ENCODE results near the gene A3GALT2.

Gene A3GALT2

GRCh38 chr1:33331444-33332356, 10.8 kb upstream of the A3GALT2 start:
- peak in 1 of 3 donors; percentile 12 for DNase-seq

- DNase-seq: peak in 1 of 3 donors; percentile 12
Observed at GRCh38 chr1:33330906-33331305, 10.0 kb upstream of the A3GALT2 start.

- DNase-seq: no peak
Observed at GRCh38 chr1:33330361-33330890, 9.5 kb upstream of the A3GALT2 start.

- DNase-seq: no peak
Observed at GRCh38 chr1:33329600-33330305, 8.9 kb upstream of the A3GALT2 start.

- no peak for DNase-seq
Observed at GRCh38 chr1:33328817-33329216, 7.9 kb upstream of the A3GALT2 start.

DNA sequence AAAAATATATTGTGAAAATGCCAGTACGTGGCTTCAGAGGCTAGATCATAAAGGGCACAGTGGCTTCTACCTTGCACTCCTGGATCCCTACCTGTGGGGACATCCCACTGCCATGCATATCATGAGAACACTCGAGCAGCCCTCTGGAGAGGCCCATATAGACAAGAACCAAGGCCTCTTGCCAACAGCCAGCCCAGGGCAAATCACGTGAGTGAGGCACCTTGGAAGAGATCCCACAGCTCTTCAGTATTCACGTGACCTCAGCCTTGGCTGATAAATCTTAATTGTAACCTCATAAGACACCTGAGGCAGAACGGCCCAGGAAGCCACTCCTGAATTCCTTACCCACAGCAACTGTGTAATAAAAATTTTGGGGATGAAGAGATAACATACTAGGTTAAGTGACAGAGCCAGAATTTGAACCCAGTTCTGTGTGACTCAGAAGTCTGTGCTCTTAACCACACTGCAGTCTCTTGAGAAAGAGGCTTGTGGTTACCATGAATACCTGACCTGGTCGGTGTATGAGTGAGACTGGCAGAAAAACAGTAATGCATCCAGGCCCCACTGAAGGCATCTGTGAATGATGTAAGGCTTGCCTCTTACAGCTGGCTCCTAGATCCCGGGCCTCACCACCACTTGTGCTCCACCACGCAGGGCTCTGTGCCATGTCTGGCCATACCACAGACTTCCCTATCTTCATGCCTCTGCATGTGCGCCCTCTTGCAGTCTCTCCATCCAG, 6.9 kb upstream of the A3GALT2 start:
- peak in 1 of 3 donors; percentile 27 for DNase-seq

GRCh38 chr1:33326785-33327184, 5.9 kb upstream of the A3GALT2 start:
- peak; percentile 50 to 55 (median 53) for DNase-seq

DNA sequence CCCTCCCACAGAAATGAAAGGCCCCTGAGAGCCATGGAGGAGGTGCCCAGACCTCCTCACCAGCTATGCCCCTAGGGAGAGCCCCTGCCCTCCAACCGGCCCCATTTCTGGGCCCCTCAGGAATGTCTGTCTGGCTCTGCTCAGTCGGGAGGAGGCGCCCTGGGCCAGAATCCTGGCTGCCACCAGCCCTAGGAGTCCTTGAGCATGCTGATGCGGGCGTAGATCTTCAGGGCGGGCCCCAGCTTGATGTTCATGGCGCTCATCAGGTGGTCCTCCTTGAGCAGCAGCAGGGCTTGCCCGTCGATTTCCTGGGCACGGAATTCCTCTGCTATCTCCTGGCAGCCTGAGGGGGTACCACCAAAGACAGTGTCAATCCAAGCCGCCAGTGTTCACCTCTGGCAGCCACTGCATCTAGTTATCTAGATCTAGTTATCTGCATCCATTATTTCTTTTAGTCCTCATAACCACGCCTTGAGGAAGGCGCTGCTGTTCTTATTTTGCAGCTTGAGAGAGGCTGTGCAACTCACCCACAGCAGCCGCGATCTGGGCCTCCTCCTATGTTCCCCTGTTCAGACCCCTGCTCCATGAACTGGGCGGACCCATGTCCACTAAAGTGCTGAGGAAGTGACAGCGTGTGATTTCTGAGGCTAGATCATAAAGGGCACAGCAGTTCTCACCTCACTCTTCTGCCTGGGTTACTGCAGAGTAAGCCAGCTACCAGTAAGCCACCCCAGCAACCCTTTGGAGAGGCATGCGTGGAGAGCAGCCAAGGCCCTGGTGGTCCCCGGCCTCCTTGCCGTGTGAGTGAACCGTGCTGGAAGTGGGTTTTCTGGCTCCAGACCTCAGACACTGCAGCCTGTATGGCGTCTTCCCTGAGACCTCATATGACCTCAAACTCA, 4.0 kb upstream of the A3GALT2 start:
- DNase-seq: no peak

- no peak for DNase-seq
Observed at GRCh38 chr1:33323663-33324477, 3.0 kb upstream of the A3GALT2 start.

GRCh38 chr1:33322870-33323585, 2.1 kb upstream of the A3GALT2 start:
- DNase-seq: no peak

GRCh38 chr1:33322109-33322508, 1.2 kb upstream of the A3GALT2 start:
- DNase-seq: no peak

- no peak for DNase-seq
Observed at GRCh38 chr1:33321178-33321577, 280 bp upstream of the A3GALT2 start.

- no peak for DNase-seq
Observed at GRCh38 chr1:33319949-33320618, 814 bp downstream of the A3GALT2 start.

DNA sequence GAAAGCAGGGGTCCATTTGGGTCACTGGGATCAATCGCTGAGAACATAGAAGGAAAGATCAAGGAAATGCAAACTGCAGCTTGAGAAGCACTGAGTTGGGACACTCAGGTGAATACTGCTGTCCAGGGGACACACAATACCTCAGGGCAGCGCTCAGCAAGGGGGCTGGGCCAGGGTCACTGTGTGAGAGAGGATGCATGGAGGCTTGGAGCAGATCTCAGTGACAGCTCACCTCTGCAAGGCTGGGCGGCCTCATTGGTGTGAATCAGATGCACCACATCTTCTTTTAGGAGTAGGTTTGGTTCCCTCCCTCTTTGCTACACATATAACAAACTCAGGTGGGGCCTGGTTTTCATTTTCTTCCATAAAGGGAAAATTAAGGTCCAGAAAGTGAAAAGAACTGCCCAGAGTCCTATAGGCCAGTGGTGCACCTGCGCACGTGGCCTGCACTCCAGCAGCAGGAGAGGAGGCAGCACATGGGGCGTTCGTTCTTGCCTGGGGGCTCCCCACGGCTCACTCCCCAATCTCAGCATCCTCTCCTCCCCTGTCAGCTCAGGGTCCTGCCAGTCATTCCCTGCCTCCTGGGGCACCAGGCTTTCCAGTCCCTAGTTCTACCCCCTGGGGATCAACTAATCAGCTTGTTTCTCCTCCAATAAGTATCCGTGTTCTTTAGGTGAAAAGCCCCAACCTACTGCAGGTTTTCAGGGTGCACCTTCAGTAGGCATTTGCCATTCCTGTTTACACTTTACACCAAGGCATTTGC, 1.5 kb downstream of the A3GALT2 start:
- DNase-seq: no peak

- DNase-seq: no peak
Observed at GRCh38 chr1:33317946-33318345, 3.0 kb downstream of the A3GALT2 start.

- no peak for DNase-seq
Observed at GRCh38 chr1:33317354-33317753, 3.5 kb downstream of the A3GALT2 start.

- no peak for DNase-seq
Observed at GRCh38 chr1:33316601-33317000, 4.3 kb downstream of the A3GALT2 start.

GRCh38 chr1:33314416-33314815, 6.5 kb downstream of the A3GALT2 start:
- no peak for DNase-seq

DNA sequence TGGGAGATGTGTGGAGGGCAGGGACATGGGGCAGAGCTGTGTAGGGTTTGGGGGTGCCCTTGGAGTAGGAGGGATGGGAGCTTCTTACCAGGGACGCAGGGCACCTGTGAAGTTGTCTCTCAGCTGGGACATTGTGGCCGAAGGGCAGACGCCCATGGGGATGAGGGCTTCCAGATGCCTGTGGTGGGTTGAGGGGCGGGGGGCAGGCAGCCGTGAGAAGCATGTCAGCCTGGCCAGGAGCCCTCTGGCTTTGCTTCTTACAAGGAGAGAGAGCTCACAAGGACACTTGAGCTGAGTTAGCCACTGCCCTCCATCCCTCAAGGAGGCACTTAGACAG, 8.5 kb downstream of the A3GALT2 start:
- no peak for DNase-seq

Data from suppressor macrophage treated with lipopolysaccharide for 1 hour (primary cell).